Skeletal muscle cell (primary cell): ENCODE data around the gene NBEA.

Experiments used
- DNase-seq: peaks from one replicate; pipeline ENCODE4 v3.0.0-alpha.2; 2010; ENCODE audit warnings: low read depth
- H3K4me3 ChIP-seq: 2 replicates; pipeline ENCODE4 v1.5.1; 2011; ENCODE audit warnings: low read depth, mild to moderate bottlenecking, control low read depth, low read length, moderate library complexity

The NBEA gene

DNA sequence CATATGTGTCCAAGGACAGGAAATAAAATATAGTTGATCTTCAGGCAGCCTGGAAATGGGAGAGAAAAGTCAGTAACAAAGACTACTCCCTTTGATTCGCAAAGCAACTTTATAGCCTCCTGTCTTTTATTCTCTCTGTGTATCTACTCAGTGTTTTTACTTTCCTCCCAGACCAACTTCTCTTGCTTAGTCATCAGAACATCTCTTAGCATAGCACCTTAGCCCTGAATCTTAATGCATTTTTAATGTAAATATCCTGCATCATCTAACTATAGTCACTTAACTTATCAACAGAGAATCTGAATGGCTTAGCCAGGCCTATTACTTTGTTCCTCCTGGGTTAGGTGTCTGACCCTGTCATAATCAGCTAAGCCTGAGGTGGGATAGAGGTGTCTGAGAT lies 296.2 kb downstream of the NBEA start:
- no peak for DNase-seq
- H3K4me3 ChIP-seq = no peak overlapping the region

DNA sequence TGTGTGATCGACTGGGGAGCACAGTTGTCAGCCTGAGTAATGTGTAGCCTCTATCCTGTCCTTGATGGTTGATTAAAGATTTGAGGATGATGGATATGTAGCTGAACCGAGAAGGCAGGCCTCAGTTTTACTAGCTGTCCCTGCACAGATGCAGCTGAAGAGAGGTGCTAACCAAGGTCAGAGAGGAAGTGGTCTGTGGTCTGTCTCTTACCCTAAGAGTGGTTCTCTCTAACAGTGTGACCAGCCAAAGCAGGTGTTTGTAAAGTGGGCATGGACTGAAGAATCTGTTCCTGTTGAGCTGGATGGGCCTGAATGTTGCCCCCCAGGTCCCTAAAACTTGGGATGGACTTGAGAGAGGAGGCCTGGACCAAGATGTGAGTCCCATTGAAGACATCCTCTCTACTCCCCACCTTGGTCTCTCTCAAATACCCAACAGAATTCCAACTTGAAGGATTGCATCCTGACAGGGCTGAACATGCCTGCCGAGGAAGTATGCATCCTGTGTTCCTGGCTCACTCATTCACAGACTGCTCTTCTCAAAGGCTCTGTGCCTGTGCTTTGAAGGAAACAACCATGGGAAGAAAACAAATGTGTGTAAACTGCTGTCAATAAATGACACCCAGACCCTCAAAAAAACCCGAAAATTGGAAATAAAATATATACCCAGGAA lies 310.6 kb downstream of the NBEA start:
- DNase-seq = no peak
- H3K4me3 ChIP-seq = no peak overlapping the region

DNA sequence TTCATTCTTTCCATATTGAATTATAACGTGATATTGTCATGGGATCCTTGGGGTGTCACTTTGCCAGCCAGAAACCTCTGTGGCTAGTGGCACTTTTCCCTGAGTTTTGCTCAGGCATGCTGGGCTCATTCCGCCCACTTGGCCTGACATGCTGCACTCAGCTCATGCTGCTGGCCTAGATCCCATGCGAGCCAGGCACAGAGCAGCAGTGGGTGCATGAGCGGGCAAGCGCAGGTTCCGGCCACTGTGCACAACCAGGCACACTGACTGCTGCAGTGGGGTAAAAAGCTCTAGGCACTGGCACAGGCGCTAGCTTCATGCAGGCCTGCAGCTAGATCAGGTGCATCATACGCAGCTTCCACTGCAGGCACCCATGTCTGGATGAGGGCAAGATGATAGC lies 313.2 kb downstream of the NBEA start:
- DNase-seq = no peak
- no peak overlapping the region for H3K4me3 ChIP-seq

DNA sequence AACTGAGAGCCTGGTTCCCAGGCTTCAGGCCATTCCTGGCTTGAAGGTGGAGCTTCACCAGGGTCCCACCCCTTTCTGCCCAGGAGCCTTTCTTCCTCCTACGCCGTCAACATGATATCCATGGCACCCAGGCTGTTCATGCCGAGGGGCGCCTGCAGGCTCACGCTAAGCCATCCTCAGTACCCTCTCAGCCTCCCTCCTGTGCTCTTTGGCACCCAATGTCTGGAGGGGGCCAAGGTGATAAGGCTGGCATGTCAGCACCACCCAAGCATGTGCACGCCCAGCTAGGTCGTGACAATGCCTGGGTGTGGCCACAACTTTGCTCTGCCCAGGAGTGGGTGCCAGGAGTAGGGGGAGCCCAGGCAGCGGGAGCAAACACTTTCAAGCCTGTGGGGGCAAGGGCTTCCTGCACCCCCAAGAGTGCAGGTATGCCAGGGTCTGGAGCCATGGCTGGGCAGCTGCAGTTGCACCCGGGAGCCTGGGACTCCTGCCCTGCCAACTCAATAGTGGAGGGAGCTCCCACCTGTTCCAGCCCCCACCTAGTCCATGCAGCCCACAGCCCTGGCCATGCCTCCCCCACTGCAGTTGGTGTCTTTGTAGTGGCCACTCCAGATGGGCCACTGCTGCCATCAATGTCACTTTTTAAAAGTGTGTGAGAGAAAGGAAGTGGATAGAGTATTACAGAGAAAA lies 314.5 kb downstream of the NBEA start:
- no peak for DNase-seq
- H3K4me3 ChIP-seq = no peak overlapping the region

DNA sequence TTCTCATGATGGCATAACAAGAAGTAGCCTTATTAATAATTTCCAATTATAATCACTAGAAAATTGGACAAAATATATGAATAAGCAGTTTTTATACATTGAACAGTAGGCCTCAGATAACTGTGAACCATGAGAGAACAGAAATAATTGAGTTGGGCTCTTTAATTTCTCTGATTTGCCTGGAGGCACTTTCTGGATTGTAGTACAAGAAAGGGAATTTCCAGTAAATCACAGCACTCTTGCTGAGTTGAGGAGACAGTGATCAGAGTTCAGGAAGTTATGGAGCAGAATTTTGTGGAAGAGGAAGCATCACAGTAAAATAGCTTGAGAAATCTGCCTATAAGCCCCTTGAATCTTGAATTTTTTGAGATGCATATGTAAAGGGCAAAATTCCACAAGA lies 318.2 kb downstream of the NBEA start:
- H3K4me3 ChIP-seq = no peak overlapping the region
- no peak for DNase-seq

DNA sequence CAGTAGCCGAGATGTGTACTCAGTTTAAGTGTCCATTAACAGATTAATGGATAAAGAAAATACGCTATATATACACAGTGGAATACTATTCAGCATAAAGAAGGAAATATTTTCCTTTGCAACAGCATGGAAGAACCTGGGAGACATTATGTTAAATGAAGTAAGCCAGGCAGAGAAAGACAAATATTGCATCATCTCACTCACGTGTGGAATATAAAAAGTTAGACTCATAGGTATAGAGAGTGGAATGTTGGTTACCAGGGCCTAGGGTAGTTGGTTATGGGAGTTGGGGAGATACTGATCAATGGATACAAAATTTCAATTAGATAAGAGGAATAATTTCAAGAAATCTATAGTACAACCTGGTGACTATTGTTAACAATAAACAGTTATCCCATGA lies 324.3 kb downstream of the NBEA start:
- H3K4me3 ChIP-seq = no peak overlapping the region
- no peak for DNase-seq

DNA sequence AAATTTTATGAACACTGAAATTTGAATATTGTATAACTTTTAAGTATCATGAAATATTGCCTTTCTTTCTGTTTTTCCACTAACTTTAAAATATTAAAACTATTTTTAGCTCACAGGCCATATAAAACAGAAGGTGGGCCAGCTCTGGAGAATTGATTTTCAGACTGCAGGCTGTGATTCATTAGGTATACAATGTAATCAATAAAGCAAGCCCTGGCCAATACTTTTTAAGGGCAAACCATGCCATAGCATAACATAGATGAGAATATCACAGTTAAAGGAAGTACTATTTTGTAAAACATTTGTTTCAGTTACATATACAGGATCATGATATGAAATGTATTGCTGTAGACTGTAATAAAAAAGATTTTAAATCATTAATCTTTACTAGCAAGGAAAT lies 336.8 kb downstream of the NBEA start:
- DNase-seq = no peak
- no peak overlapping the region for H3K4me3 ChIP-seq

DNA sequence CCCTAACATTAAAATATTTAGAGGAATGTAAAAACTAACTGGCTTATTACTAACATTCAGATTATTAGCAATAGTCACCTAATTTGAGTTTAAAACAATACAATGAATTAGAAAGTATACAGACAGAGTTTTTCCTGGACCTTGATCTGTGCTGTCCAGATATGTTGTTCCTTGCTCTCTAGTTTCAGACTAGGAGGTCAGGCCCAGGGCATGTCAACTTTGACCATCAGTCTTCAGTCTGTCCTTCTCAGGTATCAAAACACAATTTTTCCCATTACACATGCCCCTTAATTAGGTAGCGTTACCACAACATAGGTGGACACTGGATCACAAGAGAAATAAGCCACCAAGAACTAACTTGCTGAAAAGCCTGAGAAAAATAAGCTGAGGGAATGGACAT lies 337.4 kb downstream of the NBEA start:
- no peak for DNase-seq
- no peak overlapping the region for H3K4me3 ChIP-seq

DNA sequence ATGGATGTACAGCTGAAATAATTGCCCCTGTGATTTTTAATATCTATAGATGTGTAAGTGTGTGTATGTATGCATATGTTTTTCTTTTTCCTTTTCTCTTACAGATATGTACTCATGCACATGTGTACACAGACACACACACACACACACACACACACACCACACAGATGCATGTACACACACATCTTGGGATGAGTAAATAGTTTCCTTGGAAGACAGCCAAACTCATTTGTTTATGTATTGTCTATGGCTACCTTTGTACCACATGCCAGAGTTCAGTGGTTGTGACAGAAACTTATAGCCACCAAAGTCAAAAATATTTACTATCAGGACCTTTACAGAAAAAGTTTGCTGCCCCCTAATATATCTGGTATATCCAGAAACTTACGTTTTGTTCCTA lies 341.8 kb downstream of the NBEA start:
- H3K4me3 ChIP-seq = no peak overlapping the region
- DNase-seq = peak; percentile 4

DNA sequence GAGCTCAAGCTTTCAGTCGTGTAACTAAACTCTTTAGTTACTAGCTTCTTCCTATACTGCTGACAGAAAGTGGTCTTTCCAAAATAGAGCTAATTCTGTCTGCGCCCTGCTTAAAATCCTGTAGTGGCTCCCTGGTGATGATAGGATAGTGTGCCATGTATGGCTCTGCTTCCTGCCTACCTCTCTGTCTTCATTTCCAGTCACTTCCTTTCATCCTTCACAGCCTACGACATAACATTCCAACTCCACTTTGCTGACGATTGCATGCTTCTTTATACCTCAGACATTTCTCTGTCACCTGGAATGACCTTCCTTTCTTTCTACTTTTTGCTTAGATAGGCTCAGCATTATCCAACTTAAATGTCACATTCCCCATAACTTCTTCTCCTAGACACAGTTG lies 343.6 kb downstream of the NBEA start:
- DNase-seq = no peak
- H3K4me3 ChIP-seq = no peak overlapping the region

DNA sequence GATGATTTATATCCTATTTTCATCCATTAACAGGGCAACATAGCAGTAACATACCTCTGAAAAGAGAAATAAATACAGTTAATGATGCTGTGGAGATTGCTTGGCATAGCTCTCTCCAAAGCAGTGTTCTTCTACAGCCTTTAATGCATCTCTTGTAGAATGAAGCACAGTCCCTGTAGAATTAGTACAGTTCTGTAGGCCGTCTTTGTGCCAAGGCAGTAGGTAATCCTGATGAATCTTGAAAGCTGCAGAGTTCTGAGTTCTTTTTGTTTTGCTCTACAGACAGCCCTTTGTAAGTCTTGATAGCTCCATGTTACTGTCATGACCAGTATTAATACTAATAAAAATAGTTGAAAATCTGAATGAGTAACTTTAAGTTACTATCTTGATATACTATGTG lies 350.3 kb downstream of the NBEA start:
- no peak for DNase-seq
- no peak overlapping the region for H3K4me3 ChIP-seq

DNA sequence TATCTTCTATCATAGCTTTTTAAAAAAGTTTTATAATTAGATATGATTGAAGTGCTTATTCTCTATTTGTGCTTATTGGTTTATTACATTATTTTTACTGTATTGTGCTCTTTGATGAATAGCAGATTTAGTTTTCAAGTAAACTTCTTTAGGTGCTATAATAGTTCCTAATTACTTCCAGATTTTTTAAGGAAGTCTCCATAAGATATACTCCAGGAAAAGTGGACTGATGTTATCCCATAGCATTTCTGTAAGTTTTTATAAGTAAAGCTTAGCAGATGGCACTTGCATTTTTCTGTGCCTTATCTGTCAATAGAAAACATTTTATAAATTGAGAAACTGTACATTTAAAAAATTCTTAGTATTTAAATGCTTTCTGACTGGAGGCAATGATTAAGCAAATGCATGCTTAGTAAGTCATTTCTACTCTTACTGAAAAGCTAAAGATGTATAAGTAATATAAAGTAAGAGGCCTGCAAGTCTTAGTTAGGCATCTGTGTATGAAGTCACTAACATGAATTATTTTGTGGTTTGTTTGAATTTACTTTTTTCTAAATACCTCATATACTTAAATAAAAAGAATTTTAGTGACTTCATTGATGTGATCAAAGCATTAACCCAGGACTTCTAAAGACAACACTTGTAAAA lies 351.6 kb downstream of the NBEA start:
- H3K4me3 ChIP-seq = no peak overlapping the region
- no peak for DNase-seq

DNA sequence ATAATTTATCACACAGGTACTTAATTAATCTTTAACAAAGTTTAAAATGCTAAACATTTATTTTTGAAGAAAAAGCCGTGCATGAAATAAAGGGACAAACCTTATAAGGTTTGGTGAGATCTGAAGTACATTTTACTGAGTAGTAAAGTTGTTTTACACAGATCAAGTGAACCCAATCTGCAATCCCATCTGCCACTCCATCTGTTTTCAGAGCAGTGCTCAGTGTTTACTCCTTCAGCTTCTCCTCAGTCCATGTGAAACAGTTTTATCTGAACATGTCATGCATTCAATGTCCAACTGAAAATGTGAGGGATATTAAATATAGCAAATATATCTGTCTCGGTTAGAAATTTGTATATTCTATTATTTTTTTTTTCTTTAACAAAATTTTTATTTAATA lies 367.6 kb downstream of the NBEA start:
- DNase-seq = no peak
- H3K4me3 ChIP-seq = no peak overlapping the region

DNA sequence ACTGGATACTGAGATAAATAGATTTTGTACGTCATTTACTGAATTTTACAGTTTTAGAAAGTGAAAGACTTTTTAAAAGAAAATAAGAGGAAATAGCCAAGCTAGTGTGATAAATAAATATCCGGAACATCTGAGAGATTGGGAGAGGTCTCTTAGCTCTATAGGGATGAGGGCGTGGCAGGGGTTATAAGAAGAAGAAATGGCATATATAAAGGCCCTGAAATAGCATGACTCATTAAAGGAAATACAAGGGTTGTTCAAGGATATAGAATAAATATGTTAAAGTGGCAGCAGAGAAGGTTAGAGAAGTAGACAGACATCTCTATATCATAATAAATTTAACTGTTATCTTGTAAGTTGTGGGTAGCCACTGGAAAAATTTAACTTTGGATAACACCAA lies 390.1 kb downstream of the NBEA start:
- H3K4me3 ChIP-seq = no peak overlapping the region
- DNase-seq = no peak

DNA sequence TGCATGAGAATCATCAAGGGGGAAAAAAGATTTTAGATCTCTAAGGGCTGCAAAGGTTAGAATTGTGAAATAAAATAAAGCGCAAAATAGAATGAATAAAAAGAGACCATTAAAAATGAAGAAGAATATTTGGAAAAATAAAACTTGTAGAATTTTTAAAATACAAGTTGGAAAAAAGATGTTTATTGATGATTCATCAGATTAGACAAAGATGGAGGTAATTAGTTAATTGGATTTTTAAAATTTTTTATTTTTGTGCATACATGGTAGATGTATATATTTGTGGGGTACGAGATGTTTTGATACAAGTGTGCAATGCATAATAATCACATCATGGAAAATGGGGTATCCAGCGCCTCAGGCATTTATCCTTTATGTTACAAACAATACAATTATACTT lies 391.1 kb downstream of the NBEA start:
- DNase-seq = no peak
- H3K4me3 ChIP-seq = no peak overlapping the region

DNA sequence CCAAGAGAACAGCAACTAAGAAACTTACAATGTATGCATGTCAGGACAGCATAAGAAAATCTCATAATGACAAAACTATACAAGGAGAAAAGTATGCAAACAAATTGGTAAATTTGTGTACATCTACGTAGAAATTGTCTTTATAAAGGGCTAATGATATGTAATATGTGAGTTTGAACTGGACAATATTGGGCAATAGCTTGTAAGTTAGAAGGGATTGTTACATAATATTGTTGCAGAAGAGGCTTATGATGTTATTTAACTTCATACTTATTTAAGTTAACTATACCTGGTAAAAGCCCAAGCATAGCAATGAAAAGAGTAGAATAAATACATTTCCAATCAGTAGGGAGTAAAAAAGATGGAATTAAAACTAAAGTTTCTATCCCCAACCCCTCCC lies 400.4 kb downstream of the NBEA start:
- no peak overlapping the region for H3K4me3 ChIP-seq
- no peak for DNase-seq

DNA sequence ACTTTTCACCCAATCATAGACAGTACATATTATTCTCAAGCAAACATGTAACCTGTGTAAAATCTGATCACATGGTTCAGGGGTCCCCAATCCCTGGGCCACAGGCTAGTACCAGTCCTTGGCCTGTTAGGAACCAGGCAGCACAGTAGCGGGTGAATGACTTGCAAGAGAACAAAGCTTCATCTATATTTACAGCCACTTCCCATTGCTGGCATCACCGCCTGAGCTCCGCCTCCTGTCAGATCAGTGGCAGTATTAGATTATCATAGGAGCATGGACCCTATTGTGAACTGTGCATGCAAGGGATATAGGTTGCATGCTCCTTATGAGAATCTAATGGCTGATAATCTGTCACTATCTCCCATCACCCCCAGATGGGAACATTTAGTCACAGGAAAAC lies 401.3 kb downstream of the NBEA start:
- H3K4me3 ChIP-seq = no peak overlapping the region
- DNase-seq = no peak

DNA sequence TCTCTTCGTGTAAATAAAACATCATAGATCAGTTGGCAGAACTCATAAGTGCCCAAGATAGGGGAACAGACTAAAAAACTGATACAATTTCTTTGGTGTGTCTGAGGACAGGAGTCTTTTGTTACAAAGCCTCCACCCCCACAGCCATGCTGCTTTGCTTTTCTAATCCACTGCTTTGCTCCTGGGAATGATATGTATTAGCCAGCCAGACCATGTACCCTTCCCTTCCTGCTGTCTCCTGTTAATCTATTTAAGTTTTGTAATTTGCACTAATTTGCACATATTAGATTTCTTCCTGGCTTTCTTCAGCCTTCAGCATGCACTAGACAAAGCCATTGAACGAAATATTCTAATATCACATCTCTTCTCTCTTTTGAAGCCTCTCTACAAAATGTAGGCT lies 403.9 kb downstream of the NBEA start:
- DNase-seq = no peak
- H3K4me3 ChIP-seq = no peak overlapping the region

DNA sequence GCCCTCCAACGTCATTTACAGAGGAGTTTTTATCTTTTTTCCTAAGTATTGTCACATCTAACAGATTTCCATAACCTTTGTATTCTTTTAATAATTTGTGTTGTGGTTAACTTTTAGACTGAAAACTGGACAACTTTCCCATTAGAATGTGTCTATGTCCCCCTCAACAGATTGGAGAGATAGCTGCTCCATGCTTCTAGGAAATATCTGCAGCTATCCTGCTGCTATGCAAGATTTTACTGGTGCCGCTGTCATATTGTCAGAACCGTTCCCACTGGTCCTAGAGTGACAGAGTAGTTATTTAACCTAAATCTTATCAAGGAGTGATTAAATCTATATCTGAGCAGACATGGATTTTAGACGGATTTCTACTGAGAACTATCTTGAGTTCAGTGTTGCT lies 404.4 kb downstream of the NBEA start:
- H3K4me3 ChIP-seq = no peak overlapping the region
- DNase-seq = no peak

DNA sequence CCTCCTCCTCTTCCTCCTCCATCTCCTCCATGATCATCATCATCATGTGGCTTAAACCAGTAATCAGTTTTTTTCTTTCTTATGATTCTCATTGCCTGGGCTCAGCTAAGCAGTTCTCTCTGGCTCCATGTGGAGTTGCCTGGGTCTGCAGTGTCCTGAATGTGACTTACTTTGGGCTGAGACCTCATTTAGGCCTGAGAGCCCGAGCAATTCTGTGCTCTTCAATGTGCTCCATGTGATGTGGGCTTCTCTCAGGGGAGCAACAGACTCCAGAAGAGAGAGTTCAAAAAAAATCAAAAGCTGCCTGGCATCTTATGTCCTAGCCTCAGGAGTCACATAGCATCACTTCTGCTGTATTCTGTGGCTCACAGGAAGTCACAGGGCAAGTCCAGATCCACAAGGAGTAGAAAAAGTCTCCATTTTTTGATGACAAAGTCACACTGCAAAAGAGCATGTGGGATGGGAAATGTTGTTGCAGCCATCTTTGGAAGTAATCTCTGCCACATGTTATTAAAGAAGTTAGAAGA lies 405.7 kb downstream of the NBEA start:
- H3K4me3 ChIP-seq = no peak overlapping the region
- no peak for DNase-seq

DNA sequence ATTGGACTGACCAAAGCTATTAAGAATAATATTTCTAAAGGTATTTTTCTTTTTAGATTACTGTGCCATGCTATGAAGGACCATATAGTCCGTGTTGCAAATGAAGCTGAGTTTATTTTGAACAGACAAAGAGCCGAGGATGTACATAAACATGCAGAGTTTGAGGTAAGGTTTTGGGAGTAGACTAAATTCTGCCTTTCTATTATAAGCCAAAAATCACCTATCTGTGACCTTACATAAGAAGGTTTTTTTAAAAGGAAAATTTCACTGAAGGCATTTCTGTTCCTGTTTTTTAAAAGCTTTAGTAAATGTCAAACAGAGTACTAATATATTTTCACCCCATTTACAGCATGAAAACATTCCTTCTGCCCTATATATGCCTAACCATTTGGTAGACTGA lies 407.0 kb downstream of the NBEA start:
- no peak for DNase-seq

More for the DNA sequence above, 407.0 kb downstream of the NBEA start:
- H3K4me3 ChIP-seq = no peak overlapping the region
